Measurements from ENCODE around the gene PDRG1. TPM values are rescaled to one million over a fixed set of nuclear protein-coding genes. Genes with fewer than 3 reads are reported as not detected.

PDRG1 gene
- total RNA-seq, 1 donor from 2014 or later, result 20.6 TPM

- Mint-ChIP-seq H3K36me3 (ENCODE audit: low read depth, unreplicated experiment) (peaks cover 30% of the 10 kb centered on the region), H3K9me3 (ENCODE audit: unreplicated experiment) (no peaks in the 10 kb centered on the region), H3K27me3 (ENCODE audit: low read depth, unreplicated experiment) (peaks cover 1% of the 10 kb centered on the region), H3K27ac (ENCODE audit: unreplicated experiment) (no peak overlapping the region), H3K4me3 (ENCODE audit: unreplicated experiment) (no peak overlapping the region), H3K4me1 (ENCODE audit: low read depth, unreplicated experiment) (peaks cover 6% of the 10 kb centered on the region)
- DNase-seq (ENCODE audit: low read depth) (no peak), FAIRE-seq (no peak)
- Histone ChIP-seq H3K27me3 (ENCODE audit: insufficient read depth, low read length) (no peaks in the 10 kb centered on the region), H2AFZ (ENCODE audit: low read depth, low read length) (no peak overlapping the region), H3K27ac (ENCODE audit: low read depth, low read length) (no peak overlapping the region), H3K4me3 (ENCODE audit: insufficient read depth, low read depth, low read length) (no peak overlapping the region), H4K20me1 (ENCODE audit: insufficient read depth, low read length) (peaks cover 44% of the 10 kb centered on the region), H3K9ac (ENCODE audit: low read length) (no peak overlapping the region), H3K79me2 (ENCODE audit: insufficient read depth, low read length) (peaks cover 32% of the 10 kb centered on the region), H3K36me3 (ENCODE audit: insufficient read depth, low read length) (peaks cover 26% of the 10 kb centered on the region), H3K4me2 (ENCODE audit: low read length) (no peak overlapping the region), H3K4me1 (ENCODE audit: insufficient read depth, low read length) (peaks cover 11% of the 10 kb centered on the region), H3K9me3 (ENCODE audit: insufficient read depth, low read depth, low read length) (no peaks in the 10 kb centered on the region)
- TF ChIP-seq EZH2 (IDR thresholded peaks at IDR 0.05; ENCODE audit: insufficient read depth, low read length) (no peak), CTCF (IDR thresholded peaks at IDR 0.05; ENCODE audit: insufficient read depth, low read depth, low read length) (no peak)
These were observed 3.8 kb downstream of the PDRG1 start for GRCh38 chr20:31948008-31948407.

- H3K27me3 ChIP-seq (ENCODE audit: insufficient read depth, low read length), result no peaks in the 10 kb centered on the region
- no peaks in the 10 kb centered on the region for H3K9me3 ChIP-seq (ENCODE audit: insufficient read depth, low read depth, low read length)
- H3K27ac ChIP-seq (ENCODE audit: low read depth, low read length), result no peak overlapping the region
- H3K4me3 ChIP-seq (ENCODE audit: insufficient read depth, low read depth, low read length), result no peak overlapping the region
- no peak overlapping the region for H3K4me2 ChIP-seq (ENCODE audit: low read length)
- TF ChIP-seq EZH2 (IDR thresholded peaks at IDR 0.05; ENCODE audit: insufficient read depth, low read length), result no peak
- no peak overlapping the region for H2AFZ ChIP-seq (ENCODE audit: low read depth, low read length)
- H3K79me2 ChIP-seq (ENCODE audit: insufficient read depth, low read length), result peaks cover 22% of the 10 kb centered on the region
- Mint-ChIP-seq H3K27me3 (ENCODE audit: low read depth, unreplicated experiment) (no peaks in the 10 kb centered on the region), H3K36me3 (ENCODE audit: low read depth, unreplicated experiment) (peaks cover 37% of the 10 kb centered on the region), H3K4me1 (ENCODE audit: low read depth, unreplicated experiment) (peaks cover under 1% of the 10 kb centered on the region), H3K9me3 (ENCODE audit: unreplicated experiment) (no peaks in the 10 kb centered on the region), H3K27ac (ENCODE audit: unreplicated experiment) (no peak overlapping the region), H3K4me3 (ENCODE audit: unreplicated experiment) (no peak overlapping the region)
- DNase-seq (ENCODE audit: low read depth) (peak; percentile 3), FAIRE-seq (no peak)
- H3K36me3 ChIP-seq (ENCODE audit: insufficient read depth, low read length), result peaks cover 26% of the 10 kb centered on the region
- peaks cover 5% of the 10 kb centered on the region for H3K4me1 ChIP-seq (ENCODE audit: insufficient read depth, low read length)
- H4K20me1 ChIP-seq (ENCODE audit: insufficient read depth, low read length), result peaks cover 38% of the 10 kb centered on the region
- H3K9ac ChIP-seq (ENCODE audit: low read length), result no peak overlapping the region
These were observed 6.1 kb downstream of the PDRG1 start for GRCh38 chr20:31945785-31946184.

GRCh38 chr20:31945319-31945718 is 6.5 kb downstream of the PDRG1 start:
- Histone ChIP-seq H3K79me2 (ENCODE audit: insufficient read depth, low read length) (peaks cover 17% of the 10 kb centered on the region), H4K20me1 (ENCODE audit: insufficient read depth, low read length) (peaks cover 33% of the 10 kb centered on the region), H3K27me3 (ENCODE audit: insufficient read depth, low read length) (no peaks in the 10 kb centered on the region), H3K4me2 (ENCODE audit: low read length) (no peak overlapping the region), H2AFZ (ENCODE audit: low read depth, low read length) (no peak overlapping the region), H3K4me3 (ENCODE audit: insufficient read depth, low read depth, low read length) (no peak overlapping the region), H3K36me3 (ENCODE audit: insufficient read depth, low read length) (peaks cover 26% of the 10 kb centered on the region), H3K9me3 (ENCODE audit: insufficient read depth, low read depth, low read length) (no peaks in the 10 kb centered on the region), H3K4me1 (ENCODE audit: insufficient read depth, low read length) (peaks cover under 1% of the 10 kb centered on the region), H3K27ac (ENCODE audit: low read depth, low read length) (no peak overlapping the region), H3K9ac (ENCODE audit: low read length) (no peak overlapping the region)
- TF ChIP-seq EZH2 (IDR thresholded peaks at IDR 0.05; ENCODE audit: insufficient read depth, low read length) (no peak), CTCF (IDR thresholded peaks at IDR 0.05; ENCODE audit: insufficient read depth, low read depth, low read length) (no peak)
- no peaks in the 10 kb centered on the region for H3K4me1 Mint-ChIP-seq (ENCODE audit: low read depth, unreplicated experiment)
- no peak overlapping the region for H3K4me3 Mint-ChIP-seq (ENCODE audit: unreplicated experiment)
- no peaks in the 10 kb centered on the region for H3K27me3 Mint-ChIP-seq (ENCODE audit: low read depth, unreplicated experiment)
- H3K9me3 Mint-ChIP-seq (ENCODE audit: unreplicated experiment), result no peaks in the 10 kb centered on the region
- no peak overlapping the region for H3K27ac Mint-ChIP-seq (ENCODE audit: unreplicated experiment)
- DNase-seq (ENCODE audit: low read depth), result no peak
- H3K36me3 Mint-ChIP-seq (ENCODE audit: low read depth, unreplicated experiment), result peaks cover 37% of the 10 kb centered on the region
- no peak for FAIRE-seq

Data from astrocyte (in vitro differentiated cells and primary cell).